ENCODE data around the gene BOLA1.

BOLA1 gene

GRCh38 chr1:149885339-149886120 is 13.8 kb upstream of the BOLA1 start (continued):
- TF ChIP-seq ZSCAN4 (tag by site-specific recombination; IDR thresholded peaks at IDR 0.05) (no peak), SP3 (tag by site-specific recombination; IDR thresholded peaks at IDR 0.05) (peak; percentile 70), ZNF132 (tag by site-specific recombination; IDR thresholded peaks at IDR 0.05; ENCODE audit: borderline replicate concordance) (no peak), ZNF366 (tag by site-specific recombination; conservative IDR thresholded peaks at IDR 0.05) (peak; percentile 81), ZNF654 (tag by site-specific recombination; IDR thresholded peaks at IDR 0.05; ENCODE audit: low read depth) (no peak), ZNF701 (tag by site-specific recombination; IDR thresholded peaks at IDR 0.05) (no peak), ZFP69B (tag by site-specific recombination; IDR thresholded peaks at IDR 0.05) (0 out of 2 replicates have a peak, but pooled peaks have one; percentile 37), ZNF747 (tag by site-specific recombination; IDR thresholded peaks at IDR 0.05) (no peak), ZNF768 (tag by site-specific recombination; IDR thresholded peaks at IDR 0.05) (no peak), ZNF521 (tag by site-specific recombination; IDR thresholded peaks at IDR 0.05) (no peak), PRDM6 (tag by site-specific recombination; IDR thresholded peaks at IDR 0.05) (peak; percentile 73; the same call in 1 of the 2 replicates), ZNF426 (tag by site-specific recombination; IDR thresholded peaks at IDR 0.05) (no peak), ZNF169 (tag by site-specific recombination; IDR thresholded peaks at IDR 0.05) (no peak), ZBTB7A (tag by site-specific recombination; IDR thresholded peaks at IDR 0.05; ENCODE audit: low read depth) (no peak), TRIM28 (IDR thresholded peaks at IDR 0.05; ENCODE audit: borderline replicate concordance, low read length) (no peak), ZNF580 (tag by site-specific recombination; IDR thresholded peaks at IDR 0.05) (no peak), ZNF830 (tag by site-specific recombination; IDR thresholded peaks at IDR 0.05; ENCODE audit: low read depth) (no peak), ZNF266 (tag by site-specific recombination; IDR thresholded peaks at IDR 0.05; ENCODE audit: low read depth) (no peak), ZNF157 (tag by site-specific recombination; IDR thresholded peaks at IDR 0.05) (no peak), ZNF585B (tag by site-specific recombination; IDR thresholded peaks at IDR 0.05) (no peak), ZNF660 (tag by site-specific recombination; IDR thresholded peaks at IDR 0.05) (peak; percentile 75), ZFP37 (tag by site-specific recombination; IDR thresholded peaks at IDR 0.05) (no peak), ZBTB48 (tag by site-specific recombination; IDR thresholded peaks at IDR 0.05) (no peak), ZSCAN5A (tag by site-specific recombination; IDR thresholded peaks at IDR 0.05) (no peak)
- TF ChIP-seq, protein P1, sequence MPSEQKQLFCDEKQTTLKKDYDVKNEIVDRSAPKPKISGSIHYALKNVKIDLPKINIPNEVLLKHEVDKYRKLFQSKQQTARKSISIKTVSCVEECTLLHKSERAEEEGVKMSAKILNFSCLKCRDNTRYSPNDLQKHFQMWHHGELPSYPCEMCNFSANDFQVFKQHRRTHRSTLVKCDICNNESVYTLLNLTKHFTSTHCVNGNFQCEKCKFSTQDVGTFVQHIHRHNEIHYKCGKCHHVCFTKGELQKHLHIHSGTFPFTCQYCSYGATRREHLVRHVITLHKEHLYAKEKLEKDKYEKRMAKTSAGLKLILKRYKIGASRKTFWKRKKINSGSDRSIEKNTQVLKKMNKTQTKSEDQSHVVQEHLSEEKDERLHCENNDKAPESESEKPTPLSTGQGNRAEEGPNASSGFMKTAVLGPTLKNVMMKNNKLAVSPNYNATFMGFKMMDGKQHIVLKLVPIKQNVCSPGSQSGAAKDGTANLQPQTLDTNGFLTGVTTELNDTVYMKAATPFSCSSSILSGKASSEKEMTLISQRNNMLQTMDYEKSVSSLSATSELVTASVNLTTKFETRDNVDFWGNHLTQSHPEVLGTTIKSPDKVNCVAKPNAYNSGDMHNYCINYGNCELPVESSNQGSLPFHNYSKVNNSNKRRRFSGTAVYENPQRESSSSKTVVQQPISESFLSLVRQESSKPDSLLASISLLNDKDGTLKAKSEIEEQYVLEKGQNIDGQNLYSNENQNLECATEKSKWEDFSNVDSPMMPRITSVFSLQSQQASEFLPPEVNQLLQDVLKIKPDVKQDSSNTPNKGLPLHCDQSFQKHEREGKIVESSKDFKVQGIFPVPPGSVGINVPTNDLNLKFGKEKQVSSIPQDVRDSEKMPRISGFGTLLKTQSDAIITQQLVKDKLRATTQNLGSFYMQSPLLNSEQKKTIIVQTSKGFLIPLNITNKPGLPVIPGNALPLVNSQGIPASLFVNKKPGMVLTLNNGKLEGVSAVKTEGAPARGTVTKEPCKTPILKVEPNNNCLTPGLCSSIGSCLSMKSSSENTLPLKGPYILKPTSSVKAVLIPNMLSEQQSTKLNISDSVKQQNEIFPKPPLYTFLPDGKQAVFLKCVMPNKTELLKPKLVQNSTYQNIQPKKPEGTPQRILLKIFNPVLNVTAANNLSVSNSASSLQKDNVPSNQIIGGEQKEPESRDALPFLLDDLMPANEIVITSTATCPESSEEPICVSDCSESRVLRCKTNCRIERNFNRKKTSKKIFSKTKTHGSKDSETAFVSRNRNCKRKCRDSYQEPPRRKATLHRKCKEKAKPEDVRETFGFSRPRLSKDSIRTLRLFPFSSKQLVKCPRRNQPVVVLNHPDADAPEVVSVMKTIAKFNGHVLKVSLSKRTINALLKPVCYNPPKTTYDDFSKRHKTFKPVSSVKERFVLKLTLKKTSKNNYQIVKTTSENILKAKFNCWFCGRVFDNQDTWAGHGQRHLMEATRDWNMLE (tag by site-specific recombination; conservative IDR thresholded peaks at IDR 0.05; ENCODE audit: low read depth), result no peak; the same call in 1 of the 2 replicates
- TF ChIP-seq, protein P2, sequence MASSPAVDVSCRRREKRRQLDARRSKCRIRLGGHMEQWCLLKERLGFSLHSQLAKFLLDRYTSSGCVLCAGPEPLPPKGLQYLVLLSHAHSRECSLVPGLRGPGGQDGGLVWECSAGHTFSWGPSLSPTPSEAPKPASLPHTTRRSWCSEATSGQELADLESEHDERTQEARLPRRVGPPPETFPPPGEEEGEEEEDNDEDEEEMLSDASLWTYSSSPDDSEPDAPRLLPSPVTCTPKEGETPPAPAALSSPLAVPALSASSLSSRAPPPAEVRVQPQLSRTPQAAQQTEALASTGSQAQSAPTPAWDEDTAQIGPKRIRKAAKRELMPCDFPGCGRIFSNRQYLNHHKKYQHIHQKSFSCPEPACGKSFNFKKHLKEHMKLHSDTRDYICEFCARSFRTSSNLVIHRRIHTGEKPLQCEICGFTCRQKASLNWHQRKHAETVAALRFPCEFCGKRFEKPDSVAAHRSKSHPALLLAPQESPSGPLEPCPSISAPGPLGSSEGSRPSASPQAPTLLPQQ (tag by site-specific recombination; IDR thresholded peaks at IDR 0.05), result 0 out of 2 replicates have a peak, but pooled peaks have one; percentile 44
- TF ChIP-seq, protein P3, sequence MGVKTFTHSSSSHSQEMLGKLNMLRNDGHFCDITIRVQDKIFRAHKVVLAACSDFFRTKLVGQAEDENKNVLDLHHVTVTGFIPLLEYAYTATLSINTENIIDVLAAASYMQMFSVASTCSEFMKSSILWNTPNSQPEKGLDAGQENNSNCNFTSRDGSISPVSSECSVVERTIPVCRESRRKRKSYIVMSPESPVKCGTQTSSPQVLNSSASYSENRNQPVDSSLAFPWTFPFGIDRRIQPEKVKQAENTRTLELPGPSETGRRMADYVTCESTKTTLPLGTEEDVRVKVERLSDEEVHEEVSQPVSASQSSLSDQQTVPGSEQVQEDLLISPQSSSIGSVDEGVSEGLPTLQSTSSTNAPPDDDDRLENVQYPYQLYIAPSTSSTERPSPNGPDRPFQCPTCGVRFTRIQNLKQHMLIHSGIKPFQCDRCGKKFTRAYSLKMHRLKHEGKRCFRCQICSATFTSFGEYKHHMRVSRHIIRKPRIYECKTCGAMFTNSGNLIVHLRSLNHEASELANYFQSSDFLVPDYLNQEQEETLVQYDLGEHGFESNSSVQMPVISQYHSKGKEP (tag by site-specific recombination; IDR thresholded peaks at IDR 0.05), result 0 out of 2 replicates have a peak, but pooled peaks have one; percentile 5

Measured in HEK293 (cell line).